Transverse colon (tissue), 4 donors: ENCODE data around the gene FKBP1C. TPM values are rescaled to one million over a fixed set of nuclear protein-coding genes. Genes with fewer than 3 reads are reported as not detected.

Experiments
- DNase-seq: peaks from one replicate; pipeline ENCODE4 v3.0.0-alpha.2; 2019
- H3K27ac ChIP-seq, 4 donors: fragments of 200-600 bp; sonication (generic); 2 replicates each; pipeline ENCODE4 v1.5.1; 2016 to 2018; ENCODE audit warnings: inconsistent platforms in 4 of 4
- H3K27me3 ChIP-seq: fragments of 200-600 bp; sonication (generic); 2 replicates; pipeline ENCODE4 v1.5.1; 2017; ENCODE audit warnings: inconsistent platforms
- H3K36me3 ChIP-seq, 4 donors: fragments of 200-600 bp; sonication (generic); 2 replicates each; pipeline ENCODE4 v1.5.1; 2017 to 2019; ENCODE audit warnings: inconsistent platforms in 4 of 4
- H3K4me1 ChIP-seq, 4 donors: fragments of 200-600 bp; sonication (generic); 2 replicates each; pipeline ENCODE4 v1.5.1; 2017 to 2020; ENCODE audit warnings: inconsistent platforms in 4 of 4
- H3K4me3 ChIP-seq, 4 donors: fragments of 200-600 bp; sonication (generic); 1 replicate in 1 of 4; 2 replicates in 3 of 4; pipeline versions ENCODE4 v1.5.1 to v1.6.1; 2017 to 2019; ENCODE audit warnings: inconsistent platforms in 4 of 4
- H3K9me3 ChIP-seq, 2 donors: fragments of 200-600 bp; sonication (generic); 2 replicates each; pipeline ENCODE4 v1.5.1; 2017 to 2019; ENCODE audit warnings: inconsistent platforms in 2 of 2
- CTCF ChIP-seq, 5 experiments: fragments of 200-600 bp in 3 of 5; fragments of 450-650 bp in 2 of 5; sonication (generic) in 3 of 5; IDR thresholded peaks; 1 replicate in 2 of 5; 2 replicates in 3 of 5; pipeline ENCODE4 v1.5.1; 2016 to 2017; ENCODE audit warnings: antibody characterized with exemption in 5 of 5, inconsistent platforms in 3 of 5, mild to moderate bottlenecking in 2 of 5, moderate library complexity in 1 of 5
- EP300 ChIP-seq: sonication (generic); formaldehyde crosslinking; IDR thresholded peaks from one replicate; pipeline ENCODE4 v1.6.1; 2017; ENCODE audit warnings: antibody characterized with exemption, low read depth
- POLR2A ChIP-seq: fragments of 450-650 bp; IDR thresholded peaks from one replicate; pipeline ENCODE4 v1.6.1; 2016; ENCODE audit warnings: antibody characterized with exemption, mild to moderate bottlenecking, moderate library complexity
- POLR2AphosphoS5 ChIP-seq, 3 donors: sonication (generic); formaldehyde crosslinking; IDR thresholded peaks; one replicate each; pipeline ENCODE4 v1.6.1; 2016; ENCODE audit warnings: antibody characterized with exemption in 3 of 3
- WGBS, 2 donors: methylation state at CpG; one replicate each; pipeline ENCODE4 v1.1.5; 2018; ENCODE audit warnings: low coverage in 1 of 2; 5-methylcytosine and 5-hydroxymethylcytosine counted together
- in situ Hi-C, 4 donors: fragments of 200-750 bp; cut with MboI; loops; one replicate each; pipeline versions ENCODE4 v1.15.0 to v1.15.1; 2017; ENCODE audit warnings: low sequenced_read_pairs in 3 of 4, low pct_ligation_motif_present in 1 of 4, low pct_unique_long_range_greater_than_20kb in 1 of 4
- intact Hi-C: fragments of 100-400 bp; cut with DNase I; formaldehyde crosslinking; loops from one replicate; pipeline ENCODE4 v1.15.1; 2023; ENCODE audit warnings: low total_unique reads
- total RNA-seq, 4 donors: library from RNA; depleted of rRNA; stranded (reverse); fragments of >200 nt; gene quantifications; one replicate each; pipeline ENCODE4 v1.1.0, GENCODE V29; 2016

Gene FKBP1C
- total RNA-seq, 4 donors from 2014 or later: 0.41 TPM; not detected in 3

- no peaks in the 10 kb centered on the region for H3K4me1 ChIP-seq
- H3K9me3 ChIP-seq: no peaks in the 10 kb centered on the region
- no peaks in the 10 kb centered on the region for H3K27me3 ChIP-seq
- H3K27ac ChIP-seq: no peak overlapping the region
- intact Hi-C loops: no loop called here
- no peak for TF ChIP-seq CTCF (IDR thresholded peaks at IDR 0.05)
- TF ChIP-seq EP300: no peak
- TF ChIP-seq POLR2A: no peak
- TF ChIP-seq POLR2AphosphoS5 (IDR thresholded peaks at IDR 0.05): no peak
- DNase-seq: no peak
- no peak overlapping the region for H3K4me3 ChIP-seq
- in situ Hi-C loops: no loop called here
- no peaks in the 10 kb centered on the region for H3K36me3 ChIP-seq
- WGBS, 2 donors: 0 to 46% methylated on average over 1 to 3 of the region's 3 CpGs
These were observed 25.1 kb downstream of the FKBP1C start for GRCh38 chr6:63236398-63236817.

GRCh38 chr6:63245420-63245819, 34.2 kb downstream of the FKBP1C start:
- intact Hi-C loops (no loop called here), in situ Hi-C loops (no loop called here)
- 60 to 70% methylated on average over 2 of the region's 2 CpGs for WGBS, 2 donors
- TF ChIP-seq POLR2A (no peak), POLR2AphosphoS5 (IDR thresholded peaks at IDR 0.05) (no peak), EP300 (no peak), CTCF (IDR thresholded peaks at IDR 0.05) (no peak)
- Histone ChIP-seq H3K4me1 (no peaks in the 10 kb centered on the region), H3K36me3 (no peaks in the 10 kb centered on the region), H3K4me3 (no peak overlapping the region), H3K27ac (no peak overlapping the region), H3K9me3 (no peaks in the 10 kb centered on the region), H3K27me3 (no peaks in the 10 kb centered on the region)
- DNase-seq: no peak

- H3K9me3 ChIP-seq: no peaks in the 10 kb centered on the region
- intact Hi-C loops (no loop called here), in situ Hi-C loops (no loop called here)
- no peaks in the 10 kb centered on the region for H3K4me1 ChIP-seq
- H3K27me3 ChIP-seq: no peaks in the 10 kb centered on the region
- TF ChIP-seq POLR2A: no peak
- no peak for TF ChIP-seq EP300
- TF ChIP-seq CTCF (IDR thresholded peaks at IDR 0.05): no peak
- TF ChIP-seq POLR2AphosphoS5 (IDR thresholded peaks at IDR 0.05): no peak
- WGBS, 2 donors: 85 to 92% methylated on average over 1 of the region's 1 CpG
- no peaks in the 10 kb centered on the region for H3K36me3 ChIP-seq
- H3K27ac ChIP-seq: no peak overlapping the region
- H3K4me3 ChIP-seq: no peak overlapping the region
- no peak for DNase-seq
These were observed 34.6 kb downstream of the FKBP1C start for GRCh38 chr6:63245909-63246308.

GRCh38 chr6:63246581-63246980, 35.3 kb downstream of the FKBP1C start:
- Histone ChIP-seq H3K9me3 (no peaks in the 10 kb centered on the region), H3K4me1 (no peaks in the 10 kb centered on the region), H3K4me3 (no peak overlapping the region), H3K36me3 (no peaks in the 10 kb centered on the region), H3K27me3 (no peaks in the 10 kb centered on the region), H3K27ac (no peak overlapping the region)
- in situ Hi-C loops (no loop called here), intact Hi-C loops (no loop called here)
- no peak for DNase-seq
- no peak for TF ChIP-seq CTCF (IDR thresholded peaks at IDR 0.05)
- TF ChIP-seq POLR2A: no peak
- no peak for TF ChIP-seq POLR2AphosphoS5 (IDR thresholded peaks at IDR 0.05)
- TF ChIP-seq EP300: no peak
